ENCODE results near the gene SEPTIN1.

The SEPTIN1 gene

GRCh38 chr16:30379158-30379783 is 3.1 kb downstream of the SEPTIN1 start:
- no peak for TF ChIP-seq CTCF (conservative IDR thresholded peaks at IDR 0.05; ENCODE audit: low read length)
- DNase-seq (ENCODE audit: low read depth): no peak
- peak overlapping the region; percentile 91 for H3K4me3 ChIP-seq (ENCODE audit: low read length)

GRCh38 chr16:30378236-30379157 is 3.9 kb downstream of the SEPTIN1 start:
- TF ChIP-seq CTCF (conservative IDR thresholded peaks at IDR 0.05; ENCODE audit: low read length): peak; percentile 33
- peak overlapping the region; percentile 91 for H3K4me3 ChIP-seq (ENCODE audit: low read length)

GRCh38 chr16:30377812-30378235 is 4.5 kb downstream of the SEPTIN1 start:
- peak; percentile 87 for DNase-seq (ENCODE audit: low read depth)
- peak overlapping the region; percentile 66 for H3K4me3 ChIP-seq (ENCODE audit: low read length)
- TF ChIP-seq CTCF (conservative IDR thresholded peaks at IDR 0.05; ENCODE audit: low read length): no peak

More at GRCh38 chr16:30378236-30379157, 3.9 kb downstream of the SEPTIN1 start:
- DNase-seq (ENCODE audit: low read depth): peak; percentile 97

- DNase-seq (ENCODE audit: low read depth): no peak
- no peak for TF ChIP-seq CTCF (conservative IDR thresholded peaks at IDR 0.05; ENCODE audit: low read length)
- peak overlapping the region; percentile 66 for H3K4me3 ChIP-seq (ENCODE audit: low read length)
Observed at GRCh38 chr16:30377050-30377811, 5.1 kb downstream of the SEPTIN1 start.

GRCh38 chr16:30376461-30376902 is 5.9 kb downstream of the SEPTIN1 start:
- no peak for TF ChIP-seq CTCF (conservative IDR thresholded peaks at IDR 0.05; ENCODE audit: low read length)
- no peak for DNase-seq (ENCODE audit: low read depth)
- no peak overlapping the region for H3K4me3 ChIP-seq (ENCODE audit: low read length)

- no peak overlapping the region for H3K4me3 ChIP-seq (ENCODE audit: low read length)
- no peak for TF ChIP-seq CTCF (conservative IDR thresholded peaks at IDR 0.05; ENCODE audit: low read length)
- DNase-seq (ENCODE audit: low read depth): no peak
Observed at GRCh38 chr16:30375864-30376263, 6.5 kb downstream of the SEPTIN1 start.
